ENCODE results near the gene NETO2. TPM values are rescaled to one million over a fixed set of nuclear protein-coding genes. Genes with fewer than 3 reads are reported as not detected.
"Not testable (repeated sequence)": the region's sequence is repeated elsewhere in the genome, so short reads cannot be mapped to it uniquely, and the experiment has no call there.

NETO2 gene
- total RNA-seq, 2 donors from 2014 or later = 3.6 to 19.0 TPM

GRCh38 chr16:47056688-47057629 is 86.8 kb downstream of the NETO2 start:
- Histone ChIP-seq H3K9me3 (no peaks in the 10 kb centered on the region), H3K9ac (ENCODE audit: low read depth in 2 of 2, low read length in 2 of 2) (no peak overlapping the region), H3K36me3 (no peaks in the 10 kb centered on the region), H3K4me1 (no peaks in the 10 kb centered on the region), H3K27me3 (no peaks in the 10 kb centered on the region), H3K4me3 (no peak overlapping the region), H3K27ac (no peak overlapping the region)
- no peak for DNase-seq
- no peak for TF ChIP-seq CTCF (IDR thresholded peaks at IDR 0.05)
- intact Hi-C loops (cut with DNase I) = no loop called here

- DNase-seq; H3K9ac ChIP-seq (ENCODE audit: low read depth in 2 of 2, low read length in 2 of 2); H3K9me3 ChIP-seq; H3K27me3 ChIP-seq; H3K4me1 ChIP-seq; H3K27ac ChIP-seq; H3K4me3 ChIP-seq; intact Hi-C loops (cut with DNase I); H3K36me3 ChIP-seq: not testable (repeated sequence)
These were observed 87.7 kb downstream of the NETO2 start for GRCh38 chr16:47056061-47056460.

GRCh38 chr16:47055136-47055885 is 88.4 kb downstream of the NETO2 start:
- no peak for TF ChIP-seq CTCF (IDR thresholded peaks at IDR 0.05)
- DNase-seq = no peak
- no peak overlapping the region for H3K4me3 ChIP-seq
- H3K4me1 ChIP-seq = no peaks in the 10 kb centered on the region
- H3K27ac ChIP-seq = no peak overlapping the region
- H3K36me3 ChIP-seq = no peaks in the 10 kb centered on the region
- H3K27me3 ChIP-seq = no peaks in the 10 kb centered on the region
- H3K9me3 ChIP-seq = no peaks in the 10 kb centered on the region
- H3K9ac ChIP-seq (ENCODE audit: low read depth in 2 of 2, low read length in 2 of 2) = no peak overlapping the region
- intact Hi-C loops (cut with DNase I) = no loop called here

- Histone ChIP-seq H3K9me3 (no peaks in the 10 kb centered on the region), H3K36me3 (no peaks in the 10 kb centered on the region), H3K27ac (no peak overlapping the region), H3K27me3 (no peaks in the 10 kb centered on the region), H3K4me3 (no peak overlapping the region), H3K4me1 (no peaks in the 10 kb centered on the region), H3K9ac (ENCODE audit: low read depth in 2 of 2, low read length in 2 of 2) (no peak overlapping the region)
- intact Hi-C loops (cut with DNase I) = no loop called here
- DNase-seq = no peak
- TF ChIP-seq CTCF (IDR thresholded peaks at IDR 0.05) = no peak
These were observed 89.4 kb downstream of the NETO2 start for GRCh38 chr16:47054306-47054705.

GRCh38 chr16:47053895-47054294 is 89.8 kb downstream of the NETO2 start:
- no peaks in the 10 kb centered on the region for H3K4me1 ChIP-seq
- no peak for TF ChIP-seq CTCF (IDR thresholded peaks at IDR 0.05)
- no peaks in the 10 kb centered on the region for H3K27me3 ChIP-seq
- no peak overlapping the region for H3K9ac ChIP-seq (ENCODE audit: low read depth in 2 of 2, low read length in 2 of 2)
- DNase-seq = no peak
- no peaks in the 10 kb centered on the region for H3K36me3 ChIP-seq
- H3K4me3 ChIP-seq = no peak overlapping the region
- no peak overlapping the region for H3K27ac ChIP-seq
- intact Hi-C loops (cut with DNase I) = no loop called here
- H3K9me3 ChIP-seq = no peaks in the 10 kb centered on the region
